Activated T-helper 17 cell treated with anti-CD3 and anti-CD28 coated beads, Interleukin-2, amount 50 U/mL, for 72 hours (primary cell): ENCODE measurements around the gene COL16A1. TPM values are rescaled to one million over a fixed set of nuclear protein-coding genes. Genes with fewer than 3 reads are reported as not detected.
A peak's percentile ranks its signal among the peaks of the same experiment; 100 is the strongest.

Experiments
- ATAC-seq: fragments of 150-1000 bp; cut with Tn5 transposase; replicated peaks from 2 replicates; pipeline ENCODE4 v1.10.0; 2021; ENCODE audit warnings: mild to moderate bottlenecking, moderate library complexity
- H3K27ac Mint-ChIP-seq: one replicate; pipeline ENCODE4 v1.8.0; 2022; ENCODE audit warnings: mixed read lengths
- H3K27me3 Mint-ChIP-seq: one replicate; pipeline ENCODE4 v1.8.0; 2022; ENCODE audit warnings: mixed read lengths
- H3K36me3 Mint-ChIP-seq: one replicate; pipeline ENCODE4 v1.8.0; 2022; ENCODE audit warnings: low read depth, mild to moderate bottlenecking, mixed read lengths
- H3K4me1 Mint-ChIP-seq: one replicate; pipeline ENCODE4 v1.8.0; 2022; ENCODE audit warnings: mixed read lengths
- H3K4me3 Mint-ChIP-seq: one replicate; pipeline ENCODE4 v1.8.0; 2022; ENCODE audit warnings: mild to moderate bottlenecking, mixed read lengths
- H3K9me3 Mint-ChIP-seq: one replicate; pipeline ENCODE4 v1.8.0; 2022; ENCODE audit warnings: mixed read lengths
- total RNA-seq, 2 donors: library from RNA; stranded (reverse); gene quantifications; one replicate each; pipeline ENCODE4 v1.2.3, GENCODE V29; 2022

The COL16A1 gene
- total RNA-seq, 2 donors from 2014 or later: not detected

- Mint-ChIP-seq H3K36me3 (peaks cover 18% of the 10 kb centered on the region), H3K27me3 (no peaks in the 10 kb centered on the region), H3K9me3 (no peaks in the 10 kb centered on the region), H3K4me3 (no peak overlapping the region), H3K4me1 (peaks cover 9% of the 10 kb centered on the region), H3K27ac (no peak overlapping the region)
- ATAC-seq: no peak
Measured at GRCh38 chr1:31640964-31641363, 62.9 kb downstream of the COL16A1 start.

DNA sequence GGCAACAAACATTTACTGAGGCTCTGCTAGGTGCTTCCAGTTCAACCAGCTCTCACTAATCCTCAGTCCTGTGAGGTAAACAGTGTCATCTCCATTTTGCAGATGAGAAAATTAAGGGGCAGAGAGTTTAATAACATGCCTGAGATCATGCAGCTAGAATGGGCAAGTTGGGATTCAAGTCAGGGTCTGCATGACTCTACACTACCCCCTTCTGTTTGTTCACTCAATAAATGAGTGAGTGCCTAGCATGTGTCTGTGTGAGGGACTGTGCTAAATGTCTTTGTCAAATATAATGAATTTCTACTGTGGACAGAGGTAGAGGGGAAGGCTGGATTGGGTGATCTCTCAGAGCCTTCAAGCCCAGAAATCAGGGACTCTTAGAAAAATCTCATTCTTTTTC lies 63.6 kb downstream of the COL16A1 start:
- Mint-ChIP-seq H3K9me3 (no peaks in the 10 kb centered on the region), H3K4me1 (peaks cover 13% of the 10 kb centered on the region), H3K4me3 (no peak overlapping the region), H3K27ac (no peak overlapping the region), H3K36me3 (peaks cover 17% of the 10 kb centered on the region), H3K27me3 (no peaks in the 10 kb centered on the region)
- no peak for ATAC-seq

DNA sequence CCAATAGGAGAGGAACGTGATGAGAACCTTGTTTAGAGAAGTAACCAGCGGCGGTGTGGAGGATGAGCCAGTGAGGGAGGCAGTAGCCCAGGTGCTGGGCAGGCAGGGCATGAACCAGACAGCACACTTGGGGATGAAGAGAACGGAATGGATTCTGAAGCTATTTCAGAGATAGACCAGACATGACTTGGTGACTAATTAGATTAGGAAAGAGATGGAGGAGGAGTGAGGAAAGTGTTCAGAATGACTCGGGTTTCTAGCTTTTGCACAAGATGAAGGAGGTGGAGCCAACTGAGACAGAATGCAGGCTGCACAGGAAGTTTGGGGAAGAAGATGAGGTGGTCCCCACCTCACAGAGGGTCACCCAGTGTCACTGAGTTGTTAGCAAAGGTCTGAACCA lies 64.3 kb downstream of the COL16A1 start:
- H3K4me1 Mint-ChIP-seq: peaks cover 13% of the 10 kb centered on the region
- no peaks in the 10 kb centered on the region for H3K27me3 Mint-ChIP-seq
- no peak overlapping the region for H3K27ac Mint-ChIP-seq
- H3K4me3 Mint-ChIP-seq: no peak overlapping the region
- peaks cover 15% of the 10 kb centered on the region for H3K36me3 Mint-ChIP-seq
- no peak for ATAC-seq
- no peaks in the 10 kb centered on the region for H3K9me3 Mint-ChIP-seq

GRCh38 chr1:31637915-31638673 lies 65.7 kb downstream of the COL16A1 start:
- ATAC-seq: no peak
- H3K27ac Mint-ChIP-seq: no peak overlapping the region
- H3K27me3 Mint-ChIP-seq: no peaks in the 10 kb centered on the region
- H3K9me3 Mint-ChIP-seq: no peaks in the 10 kb centered on the region
- H3K36me3 Mint-ChIP-seq: peaks cover 27% of the 10 kb centered on the region
- peaks cover 13% of the 10 kb centered on the region for H3K4me1 Mint-ChIP-seq
- H3K4me3 Mint-ChIP-seq: no peak overlapping the region

- H3K4me1 Mint-ChIP-seq: peaks cover 13% of the 10 kb centered on the region
- no peak for ATAC-seq
- no peak overlapping the region for H3K4me3 Mint-ChIP-seq
- no peaks in the 10 kb centered on the region for H3K27me3 Mint-ChIP-seq
- peaks cover 75% of the 10 kb centered on the region for H3K36me3 Mint-ChIP-seq
- no peaks in the 10 kb centered on the region for H3K9me3 Mint-ChIP-seq
- no peak overlapping the region for H3K27ac Mint-ChIP-seq
Measured at GRCh38 chr1:31633117-31633516, 70.7 kb downstream of the COL16A1 start.

GRCh38 chr1:31632649-31633048 lies 71.2 kb downstream of the COL16A1 start:
- Mint-ChIP-seq H3K36me3 (peaks cover 78% of the 10 kb centered on the region), H3K4me1 (peaks cover 13% of the 10 kb centered on the region), H3K9me3 (no peaks in the 10 kb centered on the region), H3K27ac (no peak overlapping the region), H3K27me3 (no peaks in the 10 kb centered on the region), H3K4me3 (no peak overlapping the region)
- no peak for ATAC-seq

DNA sequence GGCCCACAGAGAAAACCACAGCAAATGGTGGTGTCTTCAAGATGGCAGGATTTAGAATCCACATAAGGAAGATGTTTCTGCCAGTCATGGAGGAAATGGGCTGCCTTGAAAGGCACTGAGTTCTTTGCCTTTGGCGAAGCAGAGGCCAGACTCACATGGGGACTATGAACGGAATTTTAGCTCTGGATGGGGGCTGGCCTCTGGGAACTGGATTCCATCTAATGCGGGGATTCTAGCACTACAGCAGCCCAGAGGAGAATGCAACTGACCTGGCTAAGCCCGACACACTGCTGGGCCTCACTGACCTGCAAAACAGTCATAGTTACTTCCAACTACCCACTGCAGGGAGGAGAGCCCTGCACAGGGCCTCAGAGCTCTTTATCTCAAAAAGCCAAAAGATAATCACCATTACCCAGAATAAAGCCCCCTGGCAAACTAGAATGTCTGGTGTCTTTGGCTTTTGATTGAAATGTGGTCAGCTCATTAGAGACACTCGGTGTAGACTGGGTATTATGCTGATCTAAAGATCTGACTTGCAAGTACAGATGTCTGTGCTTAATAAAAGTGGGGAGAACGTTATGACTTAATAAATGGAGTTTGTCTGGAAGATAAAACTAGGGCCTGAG lies 74.8 kb downstream of the COL16A1 start:
- Mint-ChIP-seq H3K9me3 (no peaks in the 10 kb centered on the region), H3K36me3 (peaks cover 62% of the 10 kb centered on the region), H3K4me3 (no peak overlapping the region), H3K27ac (peak overlapping the region; percentile 59), H3K4me1 (peaks cover 5% of the 10 kb centered on the region), H3K27me3 (no peaks in the 10 kb centered on the region)
- no peak for ATAC-seq

DNA sequence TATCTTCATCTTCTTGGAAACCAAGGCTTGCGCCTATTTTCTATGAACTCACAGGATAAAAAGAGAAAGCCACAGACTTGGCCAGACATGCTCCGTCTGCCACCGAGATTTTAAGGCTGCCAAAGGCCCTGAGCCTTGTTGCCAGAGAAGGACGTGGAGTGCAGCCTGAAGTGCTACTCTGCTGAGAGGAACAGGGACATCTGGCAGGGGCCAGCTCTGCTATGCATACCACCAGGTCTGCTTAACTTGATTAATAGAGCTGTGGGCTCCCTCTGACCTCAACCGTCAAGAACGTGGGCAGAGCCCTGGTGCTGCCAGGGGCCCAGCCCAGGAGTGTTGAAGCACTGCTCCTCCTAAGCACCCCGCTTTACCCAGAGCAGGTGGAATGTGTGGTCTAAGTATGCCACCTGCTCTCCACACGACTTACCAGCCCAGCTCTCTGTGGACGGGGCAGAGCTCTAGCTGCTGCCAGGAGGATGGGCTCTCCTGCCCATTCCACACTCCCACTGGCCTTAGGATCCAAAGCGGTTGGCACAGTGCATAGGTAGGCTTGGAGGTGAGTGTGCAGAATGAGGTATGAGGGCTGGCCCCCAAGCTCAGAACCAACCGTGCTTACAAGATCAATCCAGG lies 75.8 kb downstream of the COL16A1 start:
- Mint-ChIP-seq H3K4me1 (peaks cover 10% of the 10 kb centered on the region), H3K36me3 (peaks cover 57% of the 10 kb centered on the region), H3K27me3 (no peaks in the 10 kb centered on the region), H3K9me3 (no peaks in the 10 kb centered on the region), H3K4me3 (no peak overlapping the region), H3K27ac (no peak overlapping the region)
- no peak for ATAC-seq

GRCh38 chr1:31627301-31627929 lies 76.4 kb downstream of the COL16A1 start:
- ATAC-seq: no peak
- peaks cover 52% of the 10 kb centered on the region for H3K36me3 Mint-ChIP-seq
- no peaks in the 10 kb centered on the region for H3K27me3 Mint-ChIP-seq
- peak overlapping the region; percentile 14 for H3K27ac Mint-ChIP-seq
- H3K4me3 Mint-ChIP-seq: no peak overlapping the region
- peaks cover 10% of the 10 kb centered on the region for H3K4me1 Mint-ChIP-seq
- no peaks in the 10 kb centered on the region for H3K9me3 Mint-ChIP-seq

- peak overlapping the region; percentile 14 for H3K27ac Mint-ChIP-seq
- H3K9me3 Mint-ChIP-seq: no peaks in the 10 kb centered on the region
- H3K27me3 Mint-ChIP-seq: no peaks in the 10 kb centered on the region
- no peak for ATAC-seq
- H3K36me3 Mint-ChIP-seq: peaks cover 43% of the 10 kb centered on the region
- H3K4me1 Mint-ChIP-seq: peaks cover 10% of the 10 kb centered on the region
- H3K4me3 Mint-ChIP-seq: no peak overlapping the region
Measured at GRCh38 chr1:31626223-31627207, 77.3 kb downstream of the COL16A1 start.

DNA sequence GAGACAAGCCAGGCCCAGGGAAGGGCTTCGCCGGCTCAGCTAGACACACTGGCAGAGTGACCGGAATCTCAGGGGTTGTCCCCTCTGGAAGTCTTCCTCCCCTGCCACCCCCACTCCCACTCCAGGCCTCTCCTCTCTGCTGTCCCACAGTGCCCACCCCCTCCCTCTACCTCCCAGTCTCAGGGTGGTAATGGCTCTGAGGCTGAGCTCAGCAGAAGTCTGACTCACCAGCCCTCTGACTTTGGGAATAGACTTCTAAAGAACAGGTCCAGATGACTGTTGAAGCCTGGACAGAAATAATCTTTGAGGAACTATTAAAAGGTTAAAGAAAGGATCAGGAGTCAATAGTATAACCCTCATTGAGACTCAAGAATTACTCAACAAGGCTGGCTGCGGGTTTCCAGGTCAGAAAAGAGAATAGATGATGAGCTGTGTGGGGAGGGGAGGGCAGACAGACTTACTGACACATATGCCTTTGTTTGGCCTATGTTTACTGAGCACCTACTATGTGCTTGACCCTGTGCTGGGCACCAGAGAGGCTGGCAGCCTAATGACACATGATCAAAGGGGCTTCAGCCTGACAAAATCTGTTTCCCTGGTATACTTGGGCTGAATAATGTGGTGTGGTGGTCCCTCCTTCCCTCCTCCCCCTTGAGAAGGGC lies 78.1 kb downstream of the COL16A1 start:
- Mint-ChIP-seq H3K4me3 (no peak overlapping the region), H3K9me3 (no peaks in the 10 kb centered on the region), H3K4me1 (peaks cover 10% of the 10 kb centered on the region), H3K27me3 (no peaks in the 10 kb centered on the region), H3K36me3 (peaks cover 35% of the 10 kb centered on the region), H3K27ac (peak overlapping the region; percentile 36)
- no peak for ATAC-seq

DNA sequence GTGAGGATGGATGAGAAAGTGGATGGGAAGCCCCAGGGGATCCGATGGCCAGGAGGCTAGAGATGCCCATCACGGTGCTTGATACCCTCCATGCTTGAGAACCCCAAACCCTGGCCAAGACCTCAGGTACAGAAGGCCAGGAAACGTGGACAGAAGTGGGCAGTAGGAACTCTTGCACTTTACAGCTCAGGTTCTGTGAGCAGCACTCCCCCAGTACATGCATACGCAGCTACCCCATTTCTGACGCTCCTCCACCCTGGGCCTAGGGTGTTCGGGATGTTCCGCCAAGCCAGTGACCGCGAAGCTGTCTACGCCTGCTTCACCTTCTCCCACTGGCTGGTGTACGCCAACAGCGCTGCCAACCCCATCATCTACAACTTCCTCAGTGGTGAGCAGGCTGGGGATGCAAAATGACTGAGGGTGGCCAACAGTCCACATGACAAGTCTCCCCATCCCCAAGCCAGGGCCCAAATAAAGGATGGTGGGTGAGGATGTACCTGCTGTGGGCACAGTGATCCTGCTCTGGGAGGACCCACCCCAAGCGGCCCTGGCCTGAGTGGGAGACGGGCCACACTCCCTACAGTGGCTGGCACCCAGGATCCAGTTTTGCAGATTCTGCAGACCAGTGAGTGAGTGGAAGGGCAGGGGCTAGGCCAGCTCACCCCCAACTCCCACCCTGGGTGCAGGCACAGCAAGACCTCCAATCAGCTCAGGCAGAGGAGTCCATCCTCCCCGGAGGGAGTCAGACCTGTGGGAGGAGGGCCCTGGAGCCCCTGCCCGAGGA lies 78.9 kb downstream of the COL16A1 start:
- peak overlapping the region; percentile 49 for H3K27ac Mint-ChIP-seq
- no peaks in the 10 kb centered on the region for H3K9me3 Mint-ChIP-seq
- peaks cover 27% of the 10 kb centered on the region for H3K36me3 Mint-ChIP-seq
- ATAC-seq: peak; percentile 16
- no peaks in the 10 kb centered on the region for H3K27me3 Mint-ChIP-seq
- H3K4me1 Mint-ChIP-seq: peaks cover 10% of the 10 kb centered on the region
- H3K4me3 Mint-ChIP-seq: no peak overlapping the region

- ATAC-seq: peak; percentile 28
- Mint-ChIP-seq H3K27ac (peak overlapping the region; percentile 49), H3K9me3 (no peaks in the 10 kb centered on the region)
Measured at GRCh38 chr1:31624309-31624708, 79.5 kb downstream of the COL16A1 start.

More at GRCh38 chr1:31624309-31624708, 79.5 kb downstream of the COL16A1 start:
- peaks cover 4% of the 10 kb centered on the region for H3K27me3 Mint-ChIP-seq
- H3K4me3 Mint-ChIP-seq: no peak overlapping the region
- H3K4me1 Mint-ChIP-seq: peaks cover 10% of the 10 kb centered on the region
- peaks cover 21% of the 10 kb centered on the region for H3K36me3 Mint-ChIP-seq
